ENCODE measurements around the gene R3HDM4. TPM values are rescaled to one million over a fixed set of nuclear protein-coding genes. Genes with fewer than 3 reads are reported as not detected.

R3HDM4 gene
- total and polyA plus RNA-seq, 2 donors (not counting 3 experiments of a cell fraction or from before 2014, with no cell fraction given) = 51.8 to 53.9 TPM

GRCh38 chr19:876089-876488 lies 36.9 kb downstream of the R3HDM4 start:
- Histone ChIP-seq H3K9me3 (replicated peaks; ENCODE audit: control insufficient read depth, insufficient read depth, low read length) (no peaks in the 10 kb centered on the region), H3K36me3 (ENCODE audit: control insufficient read depth in 2 of 2, extremely low read depth in 1 of 2, insufficient read depth in 2 of 2, low read length in 2 of 2) (peaks cover 0 to 22% of the 10 kb centered on the region in 2 experiments), H3K4me1 (ENCODE audit: control insufficient read depth, extremely low read depth, insufficient read depth, low read length) (no peaks in the 10 kb centered on the region), H3K9me1 (replicated peaks; ENCODE audit: control insufficient read depth, extremely low read depth, insufficient read depth, low read length) (no peaks in the 10 kb centered on the region), H4K20me1 (replicated peaks; ENCODE audit: control insufficient read depth, extremely low read depth, insufficient read depth, low read length) (no peaks in the 10 kb centered on the region), H3K4me2 (ENCODE audit: insufficient read depth, low read length) (no peak overlapping the region), H2AFZ (ENCODE audit: low read depth, low read length) (no peak overlapping the region), H3K79me2 (ENCODE audit: control insufficient read depth, insufficient read depth, low read length) (no peaks in the 10 kb centered on the region), H3K27me3 (ENCODE audit: control insufficient read depth in 2 of 2, insufficient read depth in 2 of 2, low read length in 2 of 2) (no peaks in the 10 kb centered on the region), H3K4me3 (replicated peaks in 1 of 3; ENCODE audit: insufficient read depth in 1 of 3, low read depth in 1 of 3, low read length in 3 of 3) (no peak overlapping the region), H3K9ac (replicated peaks; ENCODE audit: extremely low read depth, insufficient read depth, low read length) (no peak overlapping the region), H3K27ac (ENCODE audit: insufficient read depth, low read depth, low read length) (no peak overlapping the region)
- ChIA-PET POLR2A (no interaction called here), CTCF (no interaction called here)
- no TSS peak for BruUV-seq (replicated peaks)
- intact Hi-C loops (cut with micrococcal nuclease) (no loop called here), dilution Hi-C loops (cut with MboI; ENCODE audit: extremely low pct_ligation_motif_present, low sequenced_read_pairs) (no loop called here)
- FAIRE-seq (no peak), DNase-seq (ENCODE audit: low read depth, low spot score) (no peak)
- TF ChIP-seq EZH2 (IDR thresholded peaks at IDR 0.05; ENCODE audit: borderline replicate concordance, low read depth, low read length, severe bottlenecking) = no peak
- no peak for TF ChIP-seq GATA2 (IDR thresholded peaks at IDR 0.05; ENCODE audit: insufficient read depth, insufficient read length, low read depth, low read length)
- TF ChIP-seq POLR2A (IDR thresholded peaks at IDR 0.05; ENCODE audit: low read depth, low read length) = no peak
- no peak for TF ChIP-seq MAX (IDR thresholded peaks at IDR 0.05; ENCODE audit: insufficient read depth, insufficient read length)
- TF ChIP-seq JUN (IDR thresholded peaks at IDR 0.05; ENCODE audit: borderline replicate concordance, insufficient read depth, insufficient read length, low read depth) = no peak
- no peak for TF ChIP-seq POLR2AphosphoS5 (IDR thresholded peaks at IDR 0.05; ENCODE audit: insufficient read depth, low read depth, low read length)
- TF ChIP-seq, protein P1, sequence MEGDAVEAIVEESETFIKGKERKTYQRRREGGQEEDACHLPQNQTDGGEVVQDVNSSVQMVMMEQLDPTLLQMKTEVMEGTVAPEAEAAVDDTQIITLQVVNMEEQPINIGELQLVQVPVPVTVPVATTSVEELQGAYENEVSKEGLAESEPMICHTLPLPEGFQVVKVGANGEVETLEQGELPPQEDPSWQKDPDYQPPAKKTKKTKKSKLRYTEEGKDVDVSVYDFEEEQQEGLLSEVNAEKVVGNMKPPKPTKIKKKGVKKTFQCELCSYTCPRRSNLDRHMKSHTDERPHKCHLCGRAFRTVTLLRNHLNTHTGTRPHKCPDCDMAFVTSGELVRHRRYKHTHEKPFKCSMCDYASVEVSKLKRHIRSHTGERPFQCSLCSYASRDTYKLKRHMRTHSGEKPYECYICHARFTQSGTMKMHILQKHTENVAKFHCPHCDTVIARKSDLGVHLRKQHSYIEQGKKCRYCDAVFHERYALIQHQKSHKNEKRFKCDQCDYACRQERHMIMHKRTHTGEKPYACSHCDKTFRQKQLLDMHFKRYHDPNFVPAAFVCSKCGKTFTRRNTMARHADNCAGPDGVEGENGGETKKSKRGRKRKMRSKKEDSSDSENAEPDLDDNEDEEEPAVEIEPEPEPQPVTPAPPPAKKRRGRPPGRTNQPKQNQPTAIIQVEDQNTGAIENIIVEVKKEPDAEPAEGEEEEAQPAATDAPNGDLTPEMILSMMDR (IDR thresholded peaks at IDR 0.05; ENCODE audit: extremely low read depth in 1 of 2, insufficient read depth in 1 of 2, low read depth in 1 of 2, low read length in 2 of 2) = no peak
- TF ChIP-seq MYC (IDR thresholded peaks at IDR 0.05; ENCODE audit: low read depth, low read length) = no peak
- no peak for TF ChIP-seq FOS (IDR thresholded peaks at IDR 0.05; ENCODE audit: borderline replicate concordance, insufficient read depth, low read length)

All from endothelial cell of umbilical vein (primary cell).